GM19025 (cell line): ENCODE measurements around the gene ARMC7.
A peak's percentile ranks its signal among the peaks of the same experiment; 100 is the strongest.
"Not testable (repeated sequence)": the region's sequence is repeated elsewhere in the genome, so short reads cannot be mapped to it uniquely, and the experiment has no call there.

ENCODE experiments used
- ATAC-seq: cut with Tn5 transposase; IDR thresholded peaks from one replicate; pipeline ENCODE4 v1.9.1; 2021; ENCODE audit warnings: mild to moderate bottlenecking, low read depth, moderate library complexity; ENCODE audit not compliant: unreplicated experiment

ARMC7 gene

GRCh38 chr17:75109407-75110233 lies at the start of gene ARMC7:
Gene ARMC7, plus strand, starts transcription at chr17:75109969. Its CDS starts 320 bp downstream, at chr17:75110289.
- ATAC-seq, result peak; percentile 70

DNA sequence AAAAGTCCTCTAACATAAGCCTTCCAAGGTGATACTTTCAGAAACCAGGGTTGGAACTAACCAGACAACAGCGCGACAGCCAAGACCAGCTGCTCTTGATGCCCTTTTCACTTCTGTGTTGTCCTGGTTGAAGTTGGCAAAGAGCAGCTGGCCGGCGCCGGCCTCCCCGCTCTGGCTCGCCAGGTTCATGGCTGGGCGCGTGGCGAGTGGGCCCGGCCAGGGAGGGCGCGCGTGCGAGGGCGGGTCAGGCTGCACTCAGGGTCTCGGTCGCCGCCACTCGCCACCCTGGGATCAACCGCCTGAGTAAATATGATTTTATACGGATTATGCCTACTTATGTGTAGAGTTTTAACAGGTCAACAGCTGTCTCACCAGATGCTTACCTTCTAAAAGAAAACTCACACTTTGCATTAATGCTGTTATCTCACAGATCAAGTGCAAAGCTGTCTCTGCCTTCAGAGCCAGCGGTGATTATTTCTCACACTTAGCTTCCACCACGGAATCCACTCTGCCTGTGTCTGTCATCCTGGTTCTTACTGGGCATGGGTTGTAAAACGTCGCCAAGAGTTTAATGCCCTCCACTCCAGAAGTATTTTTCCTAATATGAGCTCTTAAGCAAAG lies 49.2 kb upstream of the ARMC7 start:
- ATAC-seq, result no peak

- no peak for ATAC-seq
These were observed 48.7 kb upstream of the ARMC7 start for GRCh38 chr17:75061055-75061438.

GRCh38 chr17:75061618-75062017 lies 48.2 kb upstream of the ARMC7 start:
- no peak for ATAC-seq

DNA sequence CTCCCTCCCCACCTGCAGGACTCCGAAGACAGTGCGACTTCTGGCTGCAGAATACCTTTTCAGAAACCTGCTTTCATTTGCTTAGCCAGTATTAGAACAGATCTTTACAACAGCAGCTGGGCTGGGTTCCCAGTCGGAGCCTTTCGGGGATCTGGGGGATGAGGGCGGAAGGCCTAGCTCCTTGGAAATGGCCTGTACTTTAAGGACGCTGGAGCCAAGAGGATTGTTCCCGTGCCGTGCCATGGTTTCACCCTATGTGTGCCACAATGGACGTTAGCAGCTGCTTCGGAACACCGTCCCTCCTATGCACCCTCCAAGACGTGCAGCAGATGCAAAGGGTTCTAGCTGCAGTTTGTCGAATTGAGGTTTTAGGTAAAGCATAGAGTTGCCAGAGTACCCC lies 46.6 kb upstream of the ARMC7 start:
- no peak for ATAC-seq

DNA sequence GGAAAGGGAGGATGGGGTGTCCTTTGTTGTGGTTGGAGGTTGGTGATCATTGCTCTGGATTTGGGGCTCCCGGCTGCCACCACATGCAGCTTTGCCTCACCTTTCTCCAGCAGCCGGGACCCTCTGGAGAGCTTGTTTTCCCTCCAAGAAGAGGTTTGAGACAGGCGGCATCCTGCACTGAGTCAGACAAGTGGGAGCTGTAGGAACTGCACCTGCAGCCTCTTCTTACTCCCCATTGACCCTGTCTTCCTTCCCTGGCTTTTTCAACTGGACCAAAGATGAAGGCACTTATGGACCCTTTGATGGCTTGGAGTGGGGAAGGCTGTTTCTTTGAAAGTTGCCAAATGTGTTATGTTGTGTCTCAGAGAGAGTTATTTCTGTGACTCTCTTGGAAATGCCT lies 46.1 kb upstream of the ARMC7 start:
- ATAC-seq, result no peak

GRCh38 chr17:75064040-75064439 lies 45.7 kb upstream of the ARMC7 start:
- no peak for ATAC-seq

DNA sequence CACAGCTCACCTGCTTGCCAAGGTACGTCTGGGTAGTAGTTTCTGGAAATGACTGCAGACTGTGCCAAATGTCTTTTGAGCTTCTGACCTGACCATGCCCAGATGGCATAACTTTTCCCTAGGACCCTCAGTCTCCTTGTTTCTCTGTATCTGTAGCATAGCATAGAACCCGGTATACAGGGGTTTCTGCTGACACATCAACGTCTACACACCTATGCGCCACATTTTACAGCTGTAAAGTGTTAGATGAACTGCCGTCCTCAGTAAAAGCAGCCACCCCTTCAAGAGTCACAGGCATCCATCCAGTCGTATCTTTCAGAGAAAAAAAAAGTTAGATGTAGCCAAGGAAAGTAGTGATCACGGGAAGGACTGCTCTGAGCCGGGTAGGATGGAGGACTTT lies 45.3 kb upstream of the ARMC7 start:
- no peak for ATAC-seq

DNA sequence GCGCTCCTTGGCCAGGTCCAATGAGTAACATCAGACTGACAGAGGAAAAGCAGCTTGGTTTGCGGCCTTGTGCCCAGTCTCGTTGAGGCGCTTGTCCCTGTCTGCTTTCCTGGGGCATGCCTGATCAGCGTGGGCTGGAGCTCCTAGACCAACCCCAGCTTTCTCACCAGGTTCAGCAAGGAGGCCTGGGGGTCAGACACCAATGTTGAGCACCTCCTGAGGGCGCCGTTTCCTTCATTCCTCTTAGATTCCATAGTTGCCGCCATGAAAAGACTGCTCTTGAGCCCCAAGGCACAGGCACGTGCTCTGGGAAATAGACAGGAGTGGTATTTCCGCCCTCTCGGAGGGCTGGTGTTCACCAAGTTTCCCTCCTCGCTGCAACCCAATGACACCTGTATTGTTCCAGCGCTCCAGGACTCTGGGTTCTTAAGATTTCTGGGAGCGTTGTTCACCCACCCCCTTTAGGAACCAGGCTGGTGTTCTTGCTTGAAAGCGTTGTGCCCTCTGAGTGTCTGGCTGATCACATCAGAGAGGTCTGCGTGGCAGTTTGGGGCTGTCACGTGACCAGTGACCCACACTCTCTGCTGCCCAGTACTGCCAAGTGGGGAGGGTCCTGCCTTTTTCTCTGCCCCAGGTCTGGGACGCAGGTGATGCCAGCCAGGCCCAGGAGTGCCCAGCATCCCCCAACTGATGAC lies 44.8 kb upstream of the ARMC7 start:
- no peak for ATAC-seq

DNA sequence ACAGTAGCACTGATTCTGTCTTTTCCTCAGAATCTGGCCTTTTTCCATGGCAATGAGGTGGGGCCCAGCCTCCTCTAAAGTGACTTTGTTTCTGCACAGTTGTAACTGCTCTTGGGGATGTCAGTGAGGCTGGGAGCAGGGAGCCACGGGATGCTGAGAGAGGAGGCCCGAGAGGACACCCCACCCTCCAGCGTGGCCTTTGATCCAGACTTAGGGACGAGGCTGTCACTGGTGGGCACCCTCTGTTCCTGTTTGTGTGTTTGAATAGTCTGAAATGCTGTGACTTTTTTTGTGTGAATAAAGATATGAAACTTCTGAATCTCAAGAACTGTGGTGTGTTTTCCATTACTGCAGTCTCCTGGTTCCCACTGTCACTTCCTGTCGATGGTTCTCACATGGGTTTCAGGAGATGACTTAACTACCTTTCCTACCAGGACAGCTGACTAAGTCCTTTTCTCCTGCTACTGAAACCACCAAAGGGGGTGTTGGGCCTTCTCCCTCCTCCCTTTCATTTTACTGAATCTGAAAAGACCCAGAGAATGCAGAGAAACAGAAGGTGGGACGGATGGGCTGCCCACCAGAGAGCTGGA lies 44.1 kb upstream of the ARMC7 start:
- no peak for ATAC-seq

DNA sequence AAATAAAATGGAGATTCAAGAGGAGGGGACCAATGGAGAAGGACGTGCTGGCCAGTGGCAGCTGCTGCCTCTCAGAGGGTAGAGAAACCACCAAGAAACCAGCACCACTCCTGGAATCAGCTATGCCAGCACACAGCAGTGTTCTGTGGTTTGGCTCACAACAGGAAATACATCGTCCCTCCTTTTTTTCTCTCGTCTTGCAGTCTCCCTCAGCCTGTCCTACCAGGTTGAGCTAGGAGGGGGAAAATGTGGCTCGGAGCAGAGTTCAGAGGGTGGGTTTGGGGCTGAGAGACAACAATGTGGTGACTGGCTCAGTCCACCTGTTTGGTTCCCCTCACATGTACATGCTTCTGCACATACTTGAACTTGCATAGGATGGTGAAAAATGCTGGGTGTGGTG lies 41.9 kb upstream of the ARMC7 start:
- ATAC-seq, result no peak

GRCh38 chr17:75068750-75069149 lies 41.0 kb upstream of the ARMC7 start:
- ATAC-seq, result no peak

DNA sequence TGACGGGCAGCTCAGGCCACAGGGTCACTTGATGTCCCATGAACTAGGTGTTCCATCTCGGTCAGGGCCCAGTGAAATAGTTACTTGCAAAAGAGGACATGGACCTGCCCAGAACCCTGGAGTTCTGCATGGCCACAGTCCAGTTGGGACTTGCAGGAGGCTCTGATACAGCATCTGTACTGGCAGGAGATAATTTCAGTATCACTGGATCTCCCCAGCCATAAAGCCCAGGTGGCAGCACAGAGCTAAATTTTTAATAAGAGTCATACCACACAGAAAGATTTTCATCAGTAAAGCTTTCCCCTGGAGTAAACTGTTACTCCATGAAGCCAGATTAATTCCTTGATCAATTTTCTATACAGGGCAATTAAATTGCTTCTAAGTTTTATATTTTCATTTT lies 40.0 kb upstream of the ARMC7 start:
- no peak for ATAC-seq

GRCh38 chr17:75071478-75072271 lies 38.1 kb upstream of the ARMC7 start:
- ATAC-seq, result not testable (repeated sequence)

DNA sequence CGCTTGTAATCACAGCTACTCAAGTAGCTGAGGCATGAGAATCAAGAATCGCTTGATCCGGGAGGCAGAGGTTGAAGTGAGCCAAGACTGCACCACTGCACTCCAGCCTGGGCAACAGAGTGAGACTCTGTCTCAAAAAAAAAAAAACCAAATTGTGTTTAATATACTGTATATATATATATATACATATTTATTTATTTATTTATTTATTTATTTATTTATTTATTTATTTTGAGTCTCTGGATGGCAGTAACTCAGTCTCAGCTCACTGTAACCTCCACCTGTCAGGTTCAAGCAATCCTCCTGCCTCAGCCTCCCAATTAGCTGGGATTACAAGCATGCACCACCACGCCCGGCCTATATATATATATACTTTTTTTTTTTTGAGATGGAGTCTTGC lies 36.9 kb upstream of the ARMC7 start:
- ATAC-seq, result not testable (repeated sequence)

DNA sequence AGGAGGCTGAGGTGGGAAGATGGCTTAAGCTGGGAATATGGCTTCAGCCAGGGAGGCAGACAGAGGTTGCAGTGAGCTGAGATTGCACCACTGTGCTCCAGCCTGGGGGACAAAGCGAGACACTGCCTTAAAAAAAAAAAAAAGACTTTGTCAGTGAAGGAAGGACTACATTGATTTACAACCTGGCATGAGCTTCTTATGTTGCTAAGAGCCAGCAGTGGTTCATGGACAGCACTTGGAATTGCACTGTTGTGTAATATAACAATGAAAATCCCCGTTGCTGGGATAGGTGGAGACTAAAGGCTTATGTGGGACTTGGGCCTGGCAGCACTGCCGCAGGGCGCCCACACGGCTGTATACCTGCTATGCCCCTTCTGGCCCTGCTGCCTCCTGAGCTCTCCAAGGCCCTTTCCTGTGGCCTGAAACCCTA lies 36.1 kb upstream of the ARMC7 start:
- no peak for ATAC-seq

DNA sequence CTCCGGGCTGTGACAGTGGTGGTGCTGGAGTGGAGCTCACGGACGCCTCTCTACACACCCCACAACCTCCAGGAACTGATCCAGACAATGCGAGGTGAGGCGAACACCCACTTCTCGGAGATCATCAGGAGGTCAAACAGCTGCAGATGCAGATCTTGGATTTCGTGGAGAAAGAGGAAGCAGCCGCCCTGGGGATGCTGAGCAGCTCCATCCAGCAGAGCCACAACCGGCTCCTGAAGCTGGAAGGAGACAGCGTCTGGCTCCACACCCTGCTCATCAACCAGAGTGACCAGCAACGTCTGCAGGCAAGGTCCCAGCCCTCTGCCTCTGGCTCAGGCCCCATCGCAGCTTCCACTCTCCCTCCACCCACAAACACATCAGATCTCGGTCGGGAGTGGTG lies 35.2 kb upstream of the ARMC7 start:
- ATAC-seq, result no peak

DNA sequence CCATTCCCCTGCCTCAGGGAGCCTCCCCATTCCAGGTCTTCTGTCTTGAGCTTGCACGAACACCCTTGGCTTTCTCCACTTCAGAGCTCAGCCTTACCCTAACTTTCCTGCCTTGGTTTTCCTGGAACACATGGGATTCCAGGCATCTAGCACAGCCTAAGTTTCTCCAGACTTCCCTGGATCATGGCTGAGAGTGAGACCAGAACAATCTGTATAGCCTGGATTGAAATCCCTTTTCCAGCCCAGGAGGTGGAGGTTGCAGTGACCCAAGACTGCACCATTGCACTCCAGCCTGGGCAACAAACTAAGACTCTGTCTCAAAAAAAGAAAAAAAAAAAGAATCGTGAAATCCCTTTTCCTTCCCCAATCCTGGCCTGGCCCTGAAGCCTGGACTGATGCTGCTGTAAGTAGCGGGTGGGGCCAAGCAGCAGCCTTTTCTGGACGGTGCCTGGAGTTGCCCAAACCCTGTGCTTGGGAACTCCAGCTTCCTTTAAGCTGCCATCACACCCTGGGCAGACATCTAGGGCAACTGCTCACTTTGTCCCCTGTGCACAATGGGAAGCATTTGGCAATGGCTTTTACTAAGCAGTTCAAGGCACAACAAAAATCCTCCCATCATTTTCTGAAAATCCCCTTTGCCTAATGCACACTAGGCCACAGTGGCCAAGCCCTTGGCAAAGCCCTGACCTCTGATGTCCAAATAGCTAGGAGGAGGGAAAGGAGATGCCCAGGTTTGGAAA lies 34.0 kb upstream of the ARMC7 start:
- ATAC-seq, result no peak

DNA sequence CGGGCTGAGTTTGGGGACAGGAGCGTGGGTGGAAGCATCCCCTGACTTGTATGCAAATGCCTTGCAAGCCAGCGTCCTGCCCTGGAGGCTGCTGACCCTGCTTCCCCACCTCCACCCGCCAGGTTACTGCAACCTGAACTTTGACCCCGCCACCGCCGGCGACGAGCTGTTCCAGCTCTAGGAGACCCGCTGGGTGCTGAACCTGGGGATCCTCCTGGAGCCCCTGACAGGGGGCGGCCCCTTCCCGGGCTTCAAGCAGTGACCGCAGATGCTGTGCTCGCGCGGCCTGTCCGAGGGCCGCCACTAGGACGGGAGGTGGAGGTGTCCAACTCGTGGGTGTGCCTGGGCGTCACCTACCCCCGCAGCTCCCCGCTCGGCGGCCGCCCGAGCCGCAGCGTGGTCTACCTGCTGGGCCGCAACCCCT lies 32.7 kb upstream of the ARMC7 start:
- ATAC-seq, result no peak
